ENCODE data around the gene PTF1A.

The PTF1A gene

GRCh38 chr10:23191764-23192711 lies at the start of gene PTF1A:
TSS of gene PTF1A (plus strand) at chr10:23192312. CDS start at chr10:23192531, 219 bp downstream.
- Histone ChIP-seq H3K36me3 (ENCODE audit: insufficient read depth, low read length) (no peaks in the 10 kb centered on the region), H3K27me3 (ENCODE audit: insufficient read depth, low read length) (peaks cover 88% of the 10 kb centered on the region), H2AFZ (ENCODE audit: low read depth, low read length) (no peak within 1 kb of the TSS), H3K4me1 (ENCODE audit: insufficient read depth, low read length) (peaks cover 33% of the 10 kb centered on the region), H3K9me3 (ENCODE audit: low read length) (no peaks in the 10 kb centered on the region), H3K4me3 (ENCODE audit: low read length) (no peak within 1 kb of the TSS)

GRCh38 chr10:23146258-23146657 lies 45.9 kb upstream of the PTF1A start:
- no peak overlapping the region for H3K4me3 ChIP-seq (ENCODE audit: low read length)

GRCh38 chr10:23147035-23147434 lies 45.1 kb upstream of the PTF1A start:
- Histone ChIP-seq H3K36me3 (ENCODE audit: insufficient read depth, low read length) (no peaks in the 10 kb centered on the region), H3K4me3 (ENCODE audit: low read length) (no peak overlapping the region), H3K27me3 (ENCODE audit: insufficient read depth, low read length) (no peaks in the 10 kb centered on the region), H2AFZ (ENCODE audit: low read depth, low read length) (no peak overlapping the region), H3K9me3 (ENCODE audit: low read length) (peaks cover 2% of the 10 kb centered on the region), H3K4me1 (ENCODE audit: insufficient read depth, low read length) (no peaks in the 10 kb centered on the region)

More at GRCh38 chr10:23146258-23146657, 45.9 kb upstream of the PTF1A start:
- no peaks in the 10 kb centered on the region for H3K27me3 ChIP-seq (ENCODE audit: insufficient read depth, low read length)
- no peaks in the 10 kb centered on the region for H3K36me3 ChIP-seq (ENCODE audit: insufficient read depth, low read length)
- H2AFZ ChIP-seq (ENCODE audit: low read depth, low read length): no peak overlapping the region
- no peaks in the 10 kb centered on the region for H3K4me1 ChIP-seq (ENCODE audit: insufficient read depth, low read length)
- peaks cover 2% of the 10 kb centered on the region for H3K9me3 ChIP-seq (ENCODE audit: low read length)

- Histone ChIP-seq H3K9me3 (ENCODE audit: low read length) (peaks cover 2% of the 10 kb centered on the region), H3K27me3 (ENCODE audit: insufficient read depth, low read length) (no peaks in the 10 kb centered on the region), H2AFZ (ENCODE audit: low read depth, low read length) (no peak overlapping the region), H3K4me1 (ENCODE audit: insufficient read depth, low read length) (no peaks in the 10 kb centered on the region), H3K36me3 (ENCODE audit: insufficient read depth, low read length) (no peaks in the 10 kb centered on the region), H3K4me3 (ENCODE audit: low read length) (no peak overlapping the region)
Observed at GRCh38 chr10:23148214-23148613, 43.9 kb upstream of the PTF1A start.

GRCh38 chr10:23150091-23150490 lies 42.0 kb upstream of the PTF1A start:
- Histone ChIP-seq H3K4me1 (ENCODE audit: insufficient read depth, low read length) (no peaks in the 10 kb centered on the region), H3K27me3 (ENCODE audit: insufficient read depth, low read length) (no peaks in the 10 kb centered on the region), H2AFZ (ENCODE audit: low read depth, low read length) (no peak overlapping the region), H3K36me3 (ENCODE audit: insufficient read depth, low read length) (no peaks in the 10 kb centered on the region), H3K4me3 (ENCODE audit: low read length) (no peak overlapping the region), H3K9me3 (ENCODE audit: low read length) (peaks cover 2% of the 10 kb centered on the region)

- Histone ChIP-seq H3K4me1 (ENCODE audit: insufficient read depth, low read length) (no peaks in the 10 kb centered on the region), H3K4me3 (ENCODE audit: low read length) (no peak overlapping the region), H3K36me3 (ENCODE audit: insufficient read depth, low read length) (no peaks in the 10 kb centered on the region), H3K9me3 (ENCODE audit: low read length) (peaks cover 2% of the 10 kb centered on the region), H3K27me3 (ENCODE audit: insufficient read depth, low read length) (no peaks in the 10 kb centered on the region), H2AFZ (ENCODE audit: low read depth, low read length) (no peak overlapping the region)
Observed at GRCh38 chr10:23150610-23151009, 41.5 kb upstream of the PTF1A start.

GRCh38 chr10:23151071-23151470 lies 41.0 kb upstream of the PTF1A start:
- no peak overlapping the region for H3K4me3 ChIP-seq (ENCODE audit: low read length)
- H3K9me3 ChIP-seq (ENCODE audit: low read length): peaks cover 2% of the 10 kb centered on the region
- H3K36me3 ChIP-seq (ENCODE audit: insufficient read depth, low read length): no peaks in the 10 kb centered on the region
- no peaks in the 10 kb centered on the region for H3K27me3 ChIP-seq (ENCODE audit: insufficient read depth, low read length)
- no peak overlapping the region for H2AFZ ChIP-seq (ENCODE audit: low read depth, low read length)
- no peaks in the 10 kb centered on the region for H3K4me1 ChIP-seq (ENCODE audit: insufficient read depth, low read length)

- no peaks in the 10 kb centered on the region for H3K36me3 ChIP-seq (ENCODE audit: insufficient read depth, low read length)
- no peaks in the 10 kb centered on the region for H3K27me3 ChIP-seq (ENCODE audit: insufficient read depth, low read length)
- no peaks in the 10 kb centered on the region for H3K9me3 ChIP-seq (ENCODE audit: low read length)
- H3K4me3 ChIP-seq (ENCODE audit: low read length): no peak overlapping the region
- H2AFZ ChIP-seq (ENCODE audit: low read depth, low read length): no peak overlapping the region
- no peaks in the 10 kb centered on the region for H3K4me1 ChIP-seq (ENCODE audit: insufficient read depth, low read length)
Observed at GRCh38 chr10:23155169-23155568, 36.9 kb upstream of the PTF1A start.

GRCh38 chr10:23156447-23157150 lies 35.5 kb upstream of the PTF1A start:
- Histone ChIP-seq H3K27me3 (ENCODE audit: insufficient read depth, low read length) (peaks cover 8% of the 10 kb centered on the region), H3K4me3 (ENCODE audit: low read length) (no peak overlapping the region), H2AFZ (ENCODE audit: low read depth, low read length) (no peak overlapping the region), H3K4me1 (ENCODE audit: insufficient read depth, low read length) (no peaks in the 10 kb centered on the region), H3K36me3 (ENCODE audit: insufficient read depth, low read length) (no peaks in the 10 kb centered on the region), H3K9me3 (ENCODE audit: low read length) (no peaks in the 10 kb centered on the region)

GRCh38 chr10:23157239-23157681 lies 34.9 kb upstream of the PTF1A start:
- H2AFZ ChIP-seq (ENCODE audit: low read depth, low read length): no peak overlapping the region
- H3K9me3 ChIP-seq (ENCODE audit: low read length): no peaks in the 10 kb centered on the region
- no peak overlapping the region for H3K4me3 ChIP-seq (ENCODE audit: low read length)
- H3K4me1 ChIP-seq (ENCODE audit: insufficient read depth, low read length): no peaks in the 10 kb centered on the region
- peaks cover 14% of the 10 kb centered on the region for H3K27me3 ChIP-seq (ENCODE audit: insufficient read depth, low read length)
- no peaks in the 10 kb centered on the region for H3K36me3 ChIP-seq (ENCODE audit: insufficient read depth, low read length)

- Histone ChIP-seq H3K4me3 (ENCODE audit: low read length) (no peak overlapping the region), H3K4me1 (ENCODE audit: insufficient read depth, low read length) (no peaks in the 10 kb centered on the region), H2AFZ (ENCODE audit: low read depth, low read length) (no peak overlapping the region), H3K9me3 (ENCODE audit: low read length) (no peaks in the 10 kb centered on the region), H3K36me3 (ENCODE audit: insufficient read depth, low read length) (no peaks in the 10 kb centered on the region), H3K27me3 (ENCODE audit: insufficient read depth, low read length) (peaks cover 14% of the 10 kb centered on the region)
Observed at GRCh38 chr10:23157691-23158369, 34.3 kb upstream of the PTF1A start.

GRCh38 chr10:23158370-23158769 lies 33.7 kb upstream of the PTF1A start:
- no peak overlapping the region for H3K4me3 ChIP-seq (ENCODE audit: low read length)
- H3K4me1 ChIP-seq (ENCODE audit: insufficient read depth, low read length): no peaks in the 10 kb centered on the region
- H3K36me3 ChIP-seq (ENCODE audit: insufficient read depth, low read length): no peaks in the 10 kb centered on the region
- no peaks in the 10 kb centered on the region for H3K9me3 ChIP-seq (ENCODE audit: low read length)
- H2AFZ ChIP-seq (ENCODE audit: low read depth, low read length): no peak overlapping the region
- H3K27me3 ChIP-seq (ENCODE audit: insufficient read depth, low read length): peaks cover 17% of the 10 kb centered on the region

Data from neuron (in vitro differentiated cells).